GM19099 (cell line): ENCODE measurements around the gene CXCL14.

ENCODE experiments used
- POLR2A ChIP-seq: IDR thresholded peaks from 3 replicates; pipeline ENCODE4 v1.6.1; 2011; ENCODE audit warnings: low read depth; ENCODE audit not compliant: insufficient read length; ENCODE audit errors: extremely low read depth

CXCL14 gene

GRCh38 chr5:135543001-135543484 is 35.7 kb downstream of the CXCL14 start:
- no peak for TF ChIP-seq POLR2A

GRCh38 chr5:135541807-135542502 is 36.8 kb downstream of the CXCL14 start:
- TF ChIP-seq POLR2A, result no peak

DNA sequence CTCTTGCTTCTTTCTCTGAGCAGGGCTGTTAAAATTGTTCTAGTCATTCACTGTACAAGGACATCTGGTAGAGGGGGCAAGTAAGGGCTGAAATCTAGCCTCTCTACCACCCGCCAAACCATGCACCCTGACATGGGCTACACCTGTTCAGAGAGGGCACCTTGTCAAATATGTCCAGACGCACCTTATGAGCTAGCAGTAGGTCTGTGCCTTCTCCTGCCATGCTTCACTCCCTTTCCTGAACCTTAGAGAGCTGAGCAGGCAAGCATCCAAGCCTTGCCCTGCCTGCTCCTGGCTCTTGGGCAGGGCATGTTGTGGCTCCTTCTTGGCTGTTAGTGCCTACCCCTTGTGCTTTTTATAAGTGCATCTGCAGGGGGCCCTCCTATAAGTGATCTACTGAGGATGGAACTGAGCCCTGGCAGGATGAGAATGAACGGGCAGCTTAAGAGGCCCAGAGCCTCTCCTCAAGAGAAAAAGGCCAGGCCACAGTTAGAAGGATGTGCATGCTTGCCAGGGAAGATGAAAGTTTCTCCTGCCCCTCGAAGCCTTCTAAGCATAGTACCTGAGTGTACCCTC is 39.3 kb downstream of the CXCL14 start:
- TF ChIP-seq POLR2A, result no peak

- no peak for TF ChIP-seq POLR2A
These were observed 40.5 kb downstream of the CXCL14 start for GRCh38 chr5:135538261-135538660.

DNA sequence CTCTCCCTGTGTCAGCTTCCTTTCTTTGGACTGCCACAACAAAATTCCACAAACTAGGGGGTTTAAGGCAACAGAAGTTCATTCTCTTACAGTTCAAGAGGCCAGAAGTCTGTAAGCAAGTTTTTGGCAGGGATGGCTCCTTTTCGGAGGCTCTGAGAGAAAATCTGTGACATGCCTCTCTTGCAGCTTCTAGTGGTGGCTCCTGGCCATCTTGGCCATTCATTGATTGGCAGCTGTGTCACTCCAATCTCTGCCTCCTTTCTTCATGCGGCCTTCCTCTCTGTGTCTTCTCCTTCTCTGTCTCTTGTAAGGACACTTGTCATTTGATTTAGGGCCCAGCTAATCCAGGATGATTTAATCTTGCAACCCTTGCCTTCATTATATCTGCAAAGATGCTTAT is 41.0 kb downstream of the CXCL14 start:
- TF ChIP-seq POLR2A, result no peak

GRCh38 chr5:135537271-135537670 is 41.5 kb downstream of the CXCL14 start:
- no peak for TF ChIP-seq POLR2A

GRCh38 chr5:135535820-135536801 is 42.7 kb downstream of the CXCL14 start, which contains the start of gene NEUROG1:
TSS of gene NEUROG1 (minus strand) at chr5:135535964. CDS start at chr5:135535690, 274 bp downstream.
- TF ChIP-seq POLR2A, result no peak

- no peak for TF ChIP-seq POLR2A
These were observed 43.4 kb downstream of the CXCL14 start for GRCh38 chr5:135535420-135535819.

- no peak for TF ChIP-seq POLR2A
These were observed 44.0 kb downstream of the CXCL14 start for GRCh38 chr5:135534609-135535419.

GRCh38 chr5:135533794-135534193 is 45.0 kb downstream of the CXCL14 start:
- TF ChIP-seq POLR2A, result no peak

DNA sequence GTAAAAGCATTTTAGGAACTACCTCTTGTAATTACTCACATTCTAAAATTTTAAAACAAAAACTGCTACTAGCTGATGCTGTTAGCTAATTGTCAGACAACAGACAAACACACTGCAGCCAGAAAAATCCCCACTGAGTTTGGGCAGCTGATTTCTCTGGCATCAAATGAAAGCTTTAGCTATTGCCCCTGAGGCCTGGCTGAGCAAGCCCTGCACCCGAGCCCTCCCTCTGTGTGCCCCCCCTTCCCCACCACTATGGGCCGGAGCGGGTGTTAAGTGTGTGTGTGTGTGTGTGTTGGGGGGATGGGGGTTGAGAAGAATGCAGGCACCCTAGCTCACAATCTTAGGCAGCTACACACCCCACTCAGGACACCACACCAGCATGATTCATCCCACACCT is 45.5 kb downstream of the CXCL14 start:
- TF ChIP-seq POLR2A, result no peak

GRCh38 chr5:135526924-135527323 is 51.9 kb downstream of the CXCL14 start:
- TF ChIP-seq POLR2A, result no peak

GRCh38 chr5:135521964-135522363 is 56.8 kb downstream of the CXCL14 start:
- no peak for TF ChIP-seq POLR2A
